OCI-LY3 (cell line): ENCODE data around the gene NPTN.

Experiments used
- CTCF ChIP-seq: fragments of 200-600, 300-600 bp; sonication (generic); IDR thresholded peaks from 2 replicates; pipeline ENCODE4 v1.5.1; 2014; ENCODE audit warnings: antibody characterized with exemption, low read length, low read depth
- EZH2phosphoT487 ChIP-seq: fragments of 200-600 bp; shearing (Covaris generic); IDR thresholded peaks from 2 replicates; pipeline ENCODE4 v1.6.1; 2018; ENCODE audit warnings: antibody characterized with exemption, mixed run types, low read depth

GRCh38 chr15:73558529-73558928 is 74.7 kb downstream of the NPTN start:
- TF ChIP-seq CTCF (no peak), EZH2phosphoT487 (no peak)
